ENCODE data around the gene ZNF804B.

DNA sequence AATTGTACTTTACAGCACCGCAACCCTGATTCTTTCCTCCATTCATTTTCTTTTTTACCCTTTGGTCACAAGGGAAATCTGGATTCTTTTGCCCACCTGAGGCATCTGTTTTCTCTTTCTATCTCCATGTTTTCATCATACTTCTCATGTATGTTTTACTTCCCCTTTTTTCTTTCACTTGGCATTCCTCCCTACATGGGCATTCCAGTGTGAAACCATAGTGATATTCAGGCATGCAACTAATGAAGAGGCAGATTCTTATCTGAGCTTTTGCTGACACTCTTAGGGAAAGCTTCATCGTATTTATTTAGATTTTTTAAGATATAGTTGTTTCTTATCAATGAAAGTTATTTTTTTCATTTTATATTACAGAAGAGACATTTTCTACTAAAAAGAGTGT, 441.3 kb downstream of the ZNF804B start:
- TF ChIP-seq, protein P1, sequence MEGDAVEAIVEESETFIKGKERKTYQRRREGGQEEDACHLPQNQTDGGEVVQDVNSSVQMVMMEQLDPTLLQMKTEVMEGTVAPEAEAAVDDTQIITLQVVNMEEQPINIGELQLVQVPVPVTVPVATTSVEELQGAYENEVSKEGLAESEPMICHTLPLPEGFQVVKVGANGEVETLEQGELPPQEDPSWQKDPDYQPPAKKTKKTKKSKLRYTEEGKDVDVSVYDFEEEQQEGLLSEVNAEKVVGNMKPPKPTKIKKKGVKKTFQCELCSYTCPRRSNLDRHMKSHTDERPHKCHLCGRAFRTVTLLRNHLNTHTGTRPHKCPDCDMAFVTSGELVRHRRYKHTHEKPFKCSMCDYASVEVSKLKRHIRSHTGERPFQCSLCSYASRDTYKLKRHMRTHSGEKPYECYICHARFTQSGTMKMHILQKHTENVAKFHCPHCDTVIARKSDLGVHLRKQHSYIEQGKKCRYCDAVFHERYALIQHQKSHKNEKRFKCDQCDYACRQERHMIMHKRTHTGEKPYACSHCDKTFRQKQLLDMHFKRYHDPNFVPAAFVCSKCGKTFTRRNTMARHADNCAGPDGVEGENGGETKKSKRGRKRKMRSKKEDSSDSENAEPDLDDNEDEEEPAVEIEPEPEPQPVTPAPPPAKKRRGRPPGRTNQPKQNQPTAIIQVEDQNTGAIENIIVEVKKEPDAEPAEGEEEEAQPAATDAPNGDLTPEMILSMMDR (IDR thresholded peaks at IDR 0.05; ENCODE audit: low read depth, low read length), result no peak
- no peak for TF ChIP-seq POLR2A (IDR thresholded peaks at IDR 0.05; ENCODE audit: extremely low read depth, insufficient read length)
- TF ChIP-seq, protein P2, sequence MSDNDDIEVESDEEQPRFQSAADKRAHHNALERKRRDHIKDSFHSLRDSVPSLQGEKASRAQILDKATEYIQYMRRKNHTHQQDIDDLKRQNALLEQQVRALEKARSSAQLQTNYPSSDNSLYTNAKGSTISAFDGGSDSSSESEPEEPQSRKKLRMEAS (IDR thresholded peaks at IDR 0.05; ENCODE audit: low read depth, low read length), result no peak
